Natural killer cell (primary cell): ENCODE results near the gene STK16. TPM values are rescaled to one million over a fixed set of nuclear protein-coding genes. Genes with fewer than 3 reads are reported as not detected.
A peak's percentile ranks its signal among the peaks of the same experiment; 100 is the strongest.

ENCODE experiments used
- ATAC-seq, 3 donors: fragments of 150-1000 bp in 2 of 3; fragments of 200-7000 bp in 1 of 3; cut with Tn5 transposase; 1 replicate in 1 of 3; 2 replicates in 2 of 3; pipeline ENCODE4 v1.10.0; 2021; ENCODE audit warnings: mild to moderate bottlenecking in 2 of 3, moderate library complexity in 2 of 3
- DNase-seq, 2 donors: peaks; one replicate each; pipeline versions ENCODE4 v3.0.0 to v3.0.0-alpha.2; 2013 to 2021; ENCODE audit warnings: mixed read lengths in 1 of 2
- H3K27ac ChIP-seq: one replicate; pipeline ENCODE4 v1.5.1; 2013; ENCODE audit warnings: mild to moderate bottlenecking, low read length
- H3K27me3 ChIP-seq: one replicate; pipeline ENCODE4 v1.6.1; 2013; ENCODE audit warnings: low read length; ENCODE audit not compliant: control insufficient read depth, insufficient read depth
- H3K36me3 ChIP-seq: one replicate; pipeline ENCODE4 v1.6.1; 2013; ENCODE audit warnings: low read length; ENCODE audit not compliant: control insufficient read depth, insufficient read depth
- H3K4me1 ChIP-seq: one replicate; pipeline ENCODE4 v1.6.1; 2013; ENCODE audit warnings: low read length; ENCODE audit not compliant: control insufficient read depth, insufficient read depth
- H3K4me3 ChIP-seq: one replicate; pipeline ENCODE4 v1.5.1; 2013; ENCODE audit warnings: low read length
- H3K9me3 ChIP-seq: one replicate; pipeline ENCODE4 v1.6.1; 2013; ENCODE audit warnings: low read length; ENCODE audit not compliant: control insufficient read depth, insufficient read depth
- H3K27ac Mint-ChIP-seq, 2 donors: one replicate each; pipeline ENCODE4 v1.8.0; 2022; ENCODE audit warnings: mild to moderate bottlenecking in 2 of 2, mixed read lengths in 2 of 2, moderate library complexity in 1 of 2
- H3K27me3 Mint-ChIP-seq, 2 donors: one replicate each; pipeline ENCODE4 v1.8.0; 2022; ENCODE audit warnings: low read depth in 2 of 2, mixed read lengths in 2 of 2
- H3K36me3 Mint-ChIP-seq: one replicate; pipeline ENCODE4 v1.8.0; 2022; ENCODE audit warnings: mixed read lengths
- H3K4me1 Mint-ChIP-seq, 2 donors: one replicate each; pipeline ENCODE4 v1.8.0; 2022; ENCODE audit warnings: mixed read lengths in 2 of 2
- H3K4me3 Mint-ChIP-seq: one replicate; pipeline ENCODE4 v1.8.0; 2022; ENCODE audit warnings: mild to moderate bottlenecking, moderate library complexity, mixed read lengths
- H3K9me3 Mint-ChIP-seq, 2 donors: one replicate each; pipeline ENCODE4 v1.8.0; 2022; ENCODE audit warnings: mixed read lengths in 2 of 2
- WGBS: methylation state at CpG from one replicate; pipeline ENCODE4 v1.1.7; 2013; ENCODE audit warnings: missing lambda C conversion rate; ENCODE audit not compliant: insufficient coverage; 5-methylcytosine and 5-hydroxymethylcytosine counted together
- intact Hi-C: fragments of 100-400 bp; cut with micrococcal nuclease; formaldehyde crosslinking; loops from one replicate; pipeline ENCODE4 v1.14.2; 2022
- total RNA-seq, 4 donors: library from RNA; stranded (reverse); fragments of 120-200 nt in 1 of 4; gene quantifications; one replicate each; pipeline versions ENCODE4 v1.2.3 to v1.2.4, GENCODE V29; 2013 to 2022
- TF ChIP-seq, protein P1 (sequence below): fragments of 200-600 bp; IDR thresholded peaks from one replicate; pipeline ENCODE4 v1.8.0; 2022; ENCODE audit warnings: antibody characterized with exemption

STK16 gene
- total RNA-seq, 3 donors from 2014 or later (not counting 1 experiment from before 2014, with no cell fraction given) = 28.7 to 32.5 (median 32.4) TPM

DNA sequence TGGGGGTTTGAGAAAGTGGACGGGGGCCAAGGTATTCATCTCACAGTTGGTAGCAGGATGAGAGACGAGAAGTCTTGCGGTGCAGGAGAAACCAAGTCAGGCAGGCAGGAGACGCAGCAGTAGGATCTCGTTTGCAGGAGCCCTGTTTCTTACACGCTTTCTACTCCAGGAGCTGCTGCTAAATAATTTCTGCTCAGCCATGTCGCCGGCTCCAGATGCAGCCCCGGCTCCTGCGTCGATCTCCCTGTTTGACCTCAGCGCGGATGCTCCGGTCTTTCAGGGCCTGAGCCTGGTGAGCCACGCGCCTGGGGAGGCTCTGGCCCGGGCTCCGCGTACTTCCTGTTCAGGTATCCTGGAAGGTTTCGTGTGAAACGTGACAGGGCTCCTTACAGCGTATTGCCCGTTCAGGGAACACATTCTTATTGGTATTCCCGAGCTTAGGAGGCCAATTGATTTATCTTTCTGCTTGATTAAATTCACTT lies 15.2 kb upstream of the STK16 start:
- TF ChIP-seq, protein P1, sequence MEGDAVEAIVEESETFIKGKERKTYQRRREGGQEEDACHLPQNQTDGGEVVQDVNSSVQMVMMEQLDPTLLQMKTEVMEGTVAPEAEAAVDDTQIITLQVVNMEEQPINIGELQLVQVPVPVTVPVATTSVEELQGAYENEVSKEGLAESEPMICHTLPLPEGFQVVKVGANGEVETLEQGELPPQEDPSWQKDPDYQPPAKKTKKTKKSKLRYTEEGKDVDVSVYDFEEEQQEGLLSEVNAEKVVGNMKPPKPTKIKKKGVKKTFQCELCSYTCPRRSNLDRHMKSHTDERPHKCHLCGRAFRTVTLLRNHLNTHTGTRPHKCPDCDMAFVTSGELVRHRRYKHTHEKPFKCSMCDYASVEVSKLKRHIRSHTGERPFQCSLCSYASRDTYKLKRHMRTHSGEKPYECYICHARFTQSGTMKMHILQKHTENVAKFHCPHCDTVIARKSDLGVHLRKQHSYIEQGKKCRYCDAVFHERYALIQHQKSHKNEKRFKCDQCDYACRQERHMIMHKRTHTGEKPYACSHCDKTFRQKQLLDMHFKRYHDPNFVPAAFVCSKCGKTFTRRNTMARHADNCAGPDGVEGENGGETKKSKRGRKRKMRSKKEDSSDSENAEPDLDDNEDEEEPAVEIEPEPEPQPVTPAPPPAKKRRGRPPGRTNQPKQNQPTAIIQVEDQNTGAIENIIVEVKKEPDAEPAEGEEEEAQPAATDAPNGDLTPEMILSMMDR = no peak
- Histone ChIP-seq H3K9me3 (no peaks in the 10 kb centered on the region), H3K4me3 (peak overlapping the region; percentile 88), H3K27me3 (no peaks in the 10 kb centered on the region), H3K36me3 (peaks cover 46% of the 10 kb centered on the region), H3K27ac (peak overlapping the region; percentile 77), H3K4me1 (peaks cover 30% of the 10 kb centered on the region)
- peak overlapping the region; percentile 99 for H3K27ac Mint-ChIP-seq
- peak overlapping the region; percentile 100 for H3K4me3 Mint-ChIP-seq
- under 1% methylated on average over 24 of the region's 24 CpGs for WGBS
- ATAC-seq (no peak), DNase-seq (peak in 1 of 2 donors; percentile 64)
- H3K4me1 Mint-ChIP-seq = peaks cover 31 to 55% of the 10 kb centered on the region in 2 donors
- H3K27me3 Mint-ChIP-seq = no peaks in the 10 kb centered on the region
- intact Hi-C loops = no loop called here
- H3K9me3 Mint-ChIP-seq = no peaks in the 10 kb centered on the region
- peaks cover 25% of the 10 kb centered on the region for H3K36me3 Mint-ChIP-seq

DNA sequence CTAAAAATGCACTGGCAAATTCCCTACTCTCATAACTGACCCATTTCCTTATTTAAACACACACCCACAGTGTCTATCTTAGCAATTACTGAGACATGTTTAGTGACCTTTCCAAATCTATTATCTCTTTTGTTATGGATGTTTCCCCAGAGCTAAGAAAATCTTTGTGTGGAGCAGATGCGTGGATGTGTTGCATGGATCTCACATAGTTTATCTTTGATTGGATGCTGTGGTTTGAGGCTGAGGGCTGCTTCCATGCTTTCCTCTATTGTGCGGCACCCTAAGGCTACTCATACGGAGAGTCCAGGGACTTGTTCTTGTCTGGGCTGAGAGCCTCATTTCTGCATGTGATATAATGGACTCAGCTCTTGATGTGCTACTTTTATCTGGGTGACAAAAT lies 10.9 kb upstream of the STK16 start:
- Histone ChIP-seq H3K4me3 (no peak overlapping the region), H3K9me3 (no peaks in the 10 kb centered on the region), H3K36me3 (peaks cover 66% of the 10 kb centered on the region), H3K4me1 (peaks cover 12% of the 10 kb centered on the region), H3K27me3 (no peaks in the 10 kb centered on the region), H3K27ac (no peak overlapping the region)
- Mint-ChIP-seq H3K27ac (no peak overlapping the region), H3K9me3 (no peaks in the 10 kb centered on the region), H3K4me1 (peaks cover 14 to 31% of the 10 kb centered on the region in 2 donors), H3K4me3 (no peak overlapping the region), H3K27me3 (no peaks in the 10 kb centered on the region), H3K36me3 (peaks cover 33% of the 10 kb centered on the region)
- TF ChIP-seq, protein P1 = no peak
- WGBS = 98% methylated on average over 3 of the region's 3 CpGs
- ATAC-seq (no peak), DNase-seq (no peak)
- intact Hi-C loops = no loop called here

DNA sequence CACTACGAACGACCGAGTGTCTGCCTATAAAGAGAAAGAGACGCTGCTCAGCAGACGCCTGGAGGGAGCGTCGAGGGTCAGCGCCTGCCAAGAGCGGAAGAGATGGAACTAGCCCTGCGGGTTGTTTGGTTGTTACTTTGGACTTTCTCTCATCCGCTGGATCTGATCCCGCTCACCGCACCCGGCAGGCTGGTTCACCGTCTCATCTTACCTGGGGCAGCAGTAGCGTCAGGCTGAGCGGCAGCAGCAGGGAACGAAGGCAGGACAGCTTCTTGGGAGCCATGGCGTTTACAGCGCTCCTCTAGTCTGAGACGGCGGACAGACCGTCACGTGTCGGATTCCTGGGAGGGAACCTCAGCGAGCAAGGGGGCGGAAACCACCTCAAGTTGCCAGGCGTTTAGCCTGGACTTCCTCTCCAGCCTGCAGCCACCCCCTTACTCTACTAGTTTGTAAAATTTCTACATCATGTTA lies 2.0 kb upstream of the STK16 start:
- intact Hi-C loops = no loop called here
- Histone ChIP-seq H3K4me3 (no peak overlapping the region), H3K27me3 (no peaks in the 10 kb centered on the region), H3K9me3 (no peaks in the 10 kb centered on the region), H3K36me3 (peaks cover 6% of the 10 kb centered on the region), H3K4me1 (peaks cover 33% of the 10 kb centered on the region), H3K27ac (no peak overlapping the region)
- H3K9me3 Mint-ChIP-seq = no peaks in the 10 kb centered on the region
- TF ChIP-seq, protein P1 = no peak
- peak overlapping the region; percentile 46 to 98 for H3K27ac Mint-ChIP-seq
- no peak for DNase-seq
- H3K4me3 Mint-ChIP-seq = peak overlapping the region; percentile 35
- ATAC-seq = no peak
- H3K36me3 Mint-ChIP-seq = no peaks in the 10 kb centered on the region
- H3K27me3 Mint-ChIP-seq = no peaks in the 10 kb centered on the region
- peaks cover 25 to 40% of the 10 kb centered on the region in 2 donors for H3K4me1 Mint-ChIP-seq
- WGBS = 58% methylated on average over 28 of the region's 28 CpGs

DNA sequence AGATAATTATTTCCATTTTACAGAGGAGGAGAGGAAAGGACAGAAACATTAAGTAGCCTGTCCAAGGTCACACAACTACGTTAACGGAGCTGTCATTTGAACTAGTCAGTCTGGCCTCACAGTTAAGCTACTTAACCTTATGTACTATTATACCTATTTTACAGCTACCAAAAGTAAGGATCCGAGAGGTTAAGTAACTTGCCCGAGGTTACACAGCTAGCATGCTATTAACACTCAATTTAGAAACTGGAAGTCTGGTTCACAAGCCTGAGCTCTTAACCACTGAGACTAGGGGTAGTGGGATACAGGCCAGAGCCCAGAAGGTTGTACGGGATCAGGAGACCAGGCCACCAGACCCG lies 511 bp upstream of the STK16 start:
- 32% methylated on average over 6 of the region's 6 CpGs for WGBS
- intact Hi-C loops = loop anchor here (1.0 to 2.0 kb wide), 2 partner anchors 9 to 16 kb away; partner anchors contain the start of genes ANKZF1, ATG9A, TUBA4A and TUBA4B
- H3K4me3 ChIP-seq = peak overlapping the region; percentile 96
- H3K4me3 Mint-ChIP-seq = peak overlapping the region; percentile 94
- H3K36me3 Mint-ChIP-seq = no peaks in the 10 kb centered on the region
- TF ChIP-seq, protein P1 = no peak
- H3K27ac Mint-ChIP-seq = peak overlapping the region; percentile 86 to 98
- no peaks in the 10 kb centered on the region for H3K27me3 ChIP-seq
- no peak for ATAC-seq
- H3K4me1 Mint-ChIP-seq = peaks cover 39 to 55% of the 10 kb centered on the region in 2 donors
- H3K4me1 ChIP-seq = peaks cover 47% of the 10 kb centered on the region
- H3K27ac ChIP-seq = peak overlapping the region; percentile 97
- DNase-seq = no peak
- no peaks in the 10 kb centered on the region for H3K9me3 Mint-ChIP-seq
- H3K9me3 ChIP-seq = no peaks in the 10 kb centered on the region
- peaks cover 18% of the 10 kb centered on the region for H3K36me3 ChIP-seq
- H3K27me3 Mint-ChIP-seq = no peaks in the 10 kb centered on the region
